HepG2 (cell line): ENCODE results near the gene CATSPERD.

Experiments used
- AGO1 ChIP-seq: fragments of 200-400 bp; formaldehyde crosslinking; IDR thresholded peaks from 2 replicates; pipeline ENCODE4 v1.6.1; 2017; ENCODE audit warnings: mild to moderate bottlenecking, low read depth, low read length, moderate library complexity; ENCODE audit not compliant: poor library complexity, severe bottlenecking
- EED ChIP-seq: sonication (generic); formaldehyde crosslinking; IDR thresholded peaks from 2 replicates; pipeline ENCODE4 v1.5.0; 2020; ENCODE audit warnings: mild to moderate bottlenecking, missing genetic modification reagents
- EZH2 ChIP-seq: conservative IDR thresholded peaks from 2 replicates; pipeline ENCODE4 v1.6.1; 2012; ENCODE audit warnings: mild to moderate bottlenecking, low read depth, low read length, moderate library complexity
- FOXM1 ChIP-seq: sonication (generic); formaldehyde crosslinking; IDR thresholded peaks from 2 replicates; pipeline ENCODE4 v1.5.0; 2020; ENCODE audit warnings: missing genetic modification reagents
- MLXIP ChIP-seq: sonication (generic); formaldehyde crosslinking; IDR thresholded peaks from 2 replicates; pipeline ENCODE4 v1.9.0; 2021; ENCODE audit warnings: missing genetic modification reagents, borderline replicate concordance
- POLR2A ChIP-seq, 2 experiments: IDR thresholded peaks; 2 replicates each; pipeline ENCODE4 v1.6.1; 2011; ENCODE audit warnings: low read depth in 2 of 2, low read length in 2 of 2, mild to moderate bottlenecking in 1 of 2, moderate library complexity in 1 of 2; ENCODE audit not compliant: insufficient read depth in 1 of 2
- THRA ChIP-seq: sonication (generic); formaldehyde crosslinking; IDR thresholded peaks from 2 replicates; pipeline ENCODE4 v1.4.0; 2020; ENCODE audit warnings: missing genetic modification reagents, borderline replicate concordance
- ZNF558 ChIP-seq: sonication (generic); formaldehyde crosslinking; IDR thresholded peaks from 2 replicates; pipeline ENCODE4 v1.9.0; 2022; ENCODE audit warnings: mild to moderate bottlenecking, missing genetic modification reagents, borderline replicate concordance
- TF ChIP-seq, protein P1 (sequence below): sonication (generic); formaldehyde crosslinking; IDR thresholded peaks from 2 replicates; pipeline ENCODE4 v1.4.0; 2020; ENCODE audit warnings: missing genetic modification reagents
- TF ChIP-seq, protein P2 (sequence below), 2 experiments: fragments of 450-650 bp in 1 of 2; sonication (generic) in 1 of 2; formaldehyde crosslinking; IDR thresholded peaks; 2 replicates each; pipeline versions ENCODE4 v1.5.0 to v1.8.0; 2020 to 2022; ENCODE audit warnings: mild to moderate bottlenecking in 1 of 2, missing genetic modification reagents in 1 of 2
- TF ChIP-seq, protein P3 (sequence below): sonication (generic); formaldehyde crosslinking; IDR thresholded peaks from 2 replicates; pipeline ENCODE4 v1.5.0; 2020; ENCODE audit warnings: mild to moderate bottlenecking, missing genetic modification reagents, moderate library complexity

- TF ChIP-seq THRA (CRISPR knock-in tag) (no peak), MLXIP (CRISPR knock-in tag) (no peak), FOXM1 (CRISPR knock-in tag) (no peak), EED (CRISPR knock-in tag) (no peak), POLR2A (IDR thresholded peaks at IDR 0.05; ENCODE audit: insufficient read depth in 1 of 2, low read depth in 2 of 2, low read length in 2 of 2) (no peak; a peak in 1 of 4 replicates), AGO1 (peak; percentile 66), EZH2 (no peak), ZNF558 (CRISPR knock-in tag) (no peak)
- TF ChIP-seq, protein P1, sequence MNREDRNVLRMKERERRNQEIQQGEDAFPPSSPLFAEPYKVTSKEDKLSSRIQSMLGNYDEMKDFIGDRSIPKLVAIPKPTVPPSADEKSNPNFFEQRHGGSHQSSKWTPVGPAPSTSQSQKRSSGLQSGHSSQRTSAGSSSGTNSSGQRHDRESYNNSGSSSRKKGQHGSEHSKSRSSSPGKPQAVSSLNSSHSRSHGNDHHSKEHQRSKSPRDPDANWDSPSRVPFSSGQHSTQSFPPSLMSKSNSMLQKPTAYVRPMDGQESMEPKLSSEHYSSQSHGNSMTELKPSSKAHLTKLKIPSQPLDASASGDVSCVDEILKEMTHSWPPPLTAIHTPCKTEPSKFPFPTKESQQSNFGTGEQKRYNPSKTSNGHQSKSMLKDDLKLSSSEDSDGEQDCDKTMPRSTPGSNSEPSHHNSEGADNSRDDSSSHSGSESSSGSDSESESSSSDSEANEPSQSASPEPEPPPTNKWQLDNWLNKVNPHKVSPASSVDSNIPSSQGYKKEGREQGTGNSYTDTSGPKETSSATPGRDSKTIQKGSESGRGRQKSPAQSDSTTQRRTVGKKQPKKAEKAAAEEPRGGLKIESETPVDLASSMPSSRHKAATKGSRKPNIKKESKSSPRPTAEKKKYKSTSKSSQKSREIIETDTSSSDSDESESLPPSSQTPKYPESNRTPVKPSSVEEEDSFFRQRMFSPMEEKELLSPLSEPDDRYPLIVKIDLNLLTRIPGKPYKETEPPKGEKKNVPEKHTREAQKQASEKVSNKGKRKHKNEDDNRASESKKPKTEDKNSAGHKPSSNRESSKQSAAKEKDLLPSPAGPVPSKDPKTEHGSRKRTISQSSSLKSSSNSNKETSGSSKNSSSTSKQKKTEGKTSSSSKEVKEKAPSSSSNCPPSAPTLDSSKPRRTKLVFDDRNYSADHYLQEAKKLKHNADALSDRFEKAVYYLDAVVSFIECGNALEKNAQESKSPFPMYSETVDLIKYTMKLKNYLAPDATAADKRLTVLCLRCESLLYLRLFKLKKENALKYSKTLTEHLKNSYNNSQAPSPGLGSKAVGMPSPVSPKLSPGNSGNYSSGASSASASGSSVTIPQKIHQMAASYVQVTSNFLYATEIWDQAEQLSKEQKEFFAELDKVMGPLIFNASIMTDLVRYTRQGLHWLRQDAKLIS (CRISPR knock-in tag), result no peak
- TF ChIP-seq, protein P2, sequence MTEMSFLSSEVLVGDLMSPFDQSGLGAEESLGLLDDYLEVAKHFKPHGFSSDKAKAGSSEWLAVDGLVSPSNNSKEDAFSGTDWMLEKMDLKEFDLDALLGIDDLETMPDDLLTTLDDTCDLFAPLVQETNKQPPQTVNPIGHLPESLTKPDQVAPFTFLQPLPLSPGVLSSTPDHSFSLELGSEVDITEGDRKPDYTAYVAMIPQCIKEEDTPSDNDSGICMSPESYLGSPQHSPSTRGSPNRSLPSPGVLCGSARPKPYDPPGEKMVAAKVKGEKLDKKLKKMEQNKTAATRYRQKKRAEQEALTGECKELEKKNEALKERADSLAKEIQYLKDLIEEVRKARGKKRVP (CRISPR knock-in tag; IDR thresholded peaks at IDR 0.05), result no peak
- TF ChIP-seq, protein P3, sequence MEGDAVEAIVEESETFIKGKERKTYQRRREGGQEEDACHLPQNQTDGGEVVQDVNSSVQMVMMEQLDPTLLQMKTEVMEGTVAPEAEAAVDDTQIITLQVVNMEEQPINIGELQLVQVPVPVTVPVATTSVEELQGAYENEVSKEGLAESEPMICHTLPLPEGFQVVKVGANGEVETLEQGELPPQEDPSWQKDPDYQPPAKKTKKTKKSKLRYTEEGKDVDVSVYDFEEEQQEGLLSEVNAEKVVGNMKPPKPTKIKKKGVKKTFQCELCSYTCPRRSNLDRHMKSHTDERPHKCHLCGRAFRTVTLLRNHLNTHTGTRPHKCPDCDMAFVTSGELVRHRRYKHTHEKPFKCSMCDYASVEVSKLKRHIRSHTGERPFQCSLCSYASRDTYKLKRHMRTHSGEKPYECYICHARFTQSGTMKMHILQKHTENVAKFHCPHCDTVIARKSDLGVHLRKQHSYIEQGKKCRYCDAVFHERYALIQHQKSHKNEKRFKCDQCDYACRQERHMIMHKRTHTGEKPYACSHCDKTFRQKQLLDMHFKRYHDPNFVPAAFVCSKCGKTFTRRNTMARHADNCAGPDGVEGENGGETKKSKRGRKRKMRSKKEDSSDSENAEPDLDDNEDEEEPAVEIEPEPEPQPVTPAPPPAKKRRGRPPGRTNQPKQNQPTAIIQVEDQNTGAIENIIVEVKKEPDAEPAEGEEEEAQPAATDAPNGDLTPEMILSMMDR (CRISPR knock-in tag), result no peak
Measured at GRCh38 chr19:5706876-5707573, 13.4 kb upstream of the CATSPERD start.
